ENCODE results near the gene NADSYN1. TPM values are rescaled to one million over a fixed set of nuclear protein-coding genes. Genes with fewer than 3 reads are reported as not detected.

NADSYN1 gene
- total and polyA plus RNA-seq, 2 of the 13 experiments (the other 11 are each of a cell fraction or from before 2014, with no cell fraction given) = 35.7 to 51.5 TPM

GRCh38 chr11:71431271-71431670, 21.7 kb upstream of the NADSYN1 start (continued):
- TF ChIP-seq ZNF142 (CRISPR knock-in tag; IDR thresholded peaks at IDR 0.05) (no peak), ZNF713 (CRISPR knock-in tag; IDR thresholded peaks at IDR 0.05) (no peak), ZNF354B (CRISPR knock-in tag; IDR thresholded peaks at IDR 0.05) (no peak), ZFP41 (CRISPR knock-in tag; IDR thresholded peaks at IDR 0.05; ENCODE audit: borderline replicate concordance) (no peak), ZNF790 (CRISPR knock-in tag; IDR thresholded peaks at IDR 0.05; ENCODE audit: borderline replicate concordance) (no peak), ZNF703 (CRISPR knock-in tag; IDR thresholded peaks at IDR 0.05; ENCODE audit: borderline replicate concordance) (no peak), ZNF3 (CRISPR knock-in tag; IDR thresholded peaks at IDR 0.05) (no peak), ZNF292 (CRISPR knock-in tag; IDR thresholded peaks at IDR 0.05; ENCODE audit: borderline replicate concordance, low read depth) (no peak), ZNF841 (CRISPR knock-in tag; IDR thresholded peaks at IDR 0.05; ENCODE audit: borderline replicate concordance) (no peak)
- TF ChIP-seq, protein P1, sequence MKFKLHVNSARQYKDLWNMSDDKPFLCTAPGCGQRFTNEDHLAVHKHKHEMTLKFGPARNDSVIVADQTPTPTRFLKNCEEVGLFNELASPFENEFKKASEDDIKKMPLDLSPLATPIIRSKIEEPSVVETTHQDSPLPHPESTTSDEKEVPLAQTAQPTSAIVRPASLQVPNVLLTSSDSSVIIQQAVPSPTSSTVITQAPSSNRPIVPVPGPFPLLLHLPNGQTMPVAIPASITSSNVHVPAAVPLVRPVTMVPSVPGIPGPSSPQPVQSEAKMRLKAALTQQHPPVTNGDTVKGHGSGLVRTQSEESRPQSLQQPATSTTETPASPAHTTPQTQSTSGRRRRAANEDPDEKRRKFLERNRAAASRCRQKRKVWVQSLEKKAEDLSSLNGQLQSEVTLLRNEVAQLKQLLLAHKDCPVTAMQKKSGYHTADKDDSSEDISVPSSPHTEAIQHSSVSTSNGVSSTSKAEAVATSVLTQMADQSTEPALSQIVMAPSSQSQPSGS (CRISPR knock-in tag; IDR thresholded peaks at IDR 0.05) = no peak
